K562 (cell line): Measurements from ENCODE around the gene C5orf24. TPM values are rescaled to one million over a fixed set of nuclear protein-coding genes. Genes with fewer than 3 reads are reported as not detected.
A peak's percentile ranks its signal among the peaks of the same experiment; 100 is the strongest.

ENCODE experiments used
- CBX1 ChIP-seq: sonication (generic); IDR thresholded peaks from 2 replicates; pipeline ENCODE4 v1.6.1; 2016; ENCODE audit warnings: antibody characterized with exemption, low read depth, mild to moderate bottlenecking
- CREM ChIP-seq: IDR thresholded peaks from 2 replicates; pipeline ENCODE4 v1.6.1; 2014; ENCODE audit warnings: antibody characterized with exemption, low read depth
- E4F1 ChIP-seq: fragments of 250-450 bp; sonication (Bioruptor Pico); IDR thresholded peaks from 2 replicates; pipeline ENCODE4 v1.5.0; 2021; ENCODE audit warnings: mild to moderate bottlenecking, borderline replicate concordance
- HNRNPUL1 ChIP-seq: fragments of 200-400 bp; formaldehyde crosslinking; IDR thresholded peaks from 2 replicates; pipeline ENCODE4 v1.6.1; 2017; ENCODE audit warnings: low read length
- KHSRP ChIP-seq: fragments of 450-650 bp; IDR thresholded peaks from 2 replicates; pipeline ENCODE4 v1.6.1; 2017
- NUFIP1 ChIP-seq: fragments of 450-650 bp; IDR thresholded peaks from 2 replicates; pipeline ENCODE4 v1.6.1; 2018; ENCODE audit not compliant: partially characterized antibody
- RNF2 ChIP-seq: sonication (generic); IDR thresholded peaks from 2 replicates; pipeline ENCODE4 v1.6.1; 2016
- ZNF696 ChIP-seq: fragments of 250-450 bp; sonication (Bioruptor Pico); conservative IDR thresholded peaks from 2 replicates; pipeline ENCODE4 v1.4.0; 2020; ENCODE audit warnings: mild to moderate bottlenecking, moderate library complexity
- polyA plus RNA-seq, 8 experiments: library from polyadenylated mRNA; depleted of rRNA in 4 of 8; stranded (reverse) in 5 of 8; unstranded in 3 of 8; fragments of >200 nt; fragmentation: Nextera tagmentation in 2 of 8; fragmentation: Illumina TruSeq in 1 of 8; extraction: Ambion mirVana in 2 of 8; extraction: Trizol in 1 of 8; gene quantifications; 2 replicates each; pipeline versions ENCODE4 v1.2.1 to v1.2.3, GENCODE V29; 2011 to 2014; ENCODE audit warnings: inconsistent platforms in 1 of 8, missing spikeins in 1 of 8
- total RNA-seq, 7 experiments: library from RNA; depleted of rRNA in 6 of 7; stranded (reverse); fragments of >200 nt in 6 of 7; fragmentation: Illumina TruSeq in 2 of 7; extraction: Trizol in 2 of 7; gene quantifications; 2 replicates each; pipeline versions ENCODE4 v1.2.1 to v1.2.3, GENCODE V29; 2011 to 2021; ENCODE audit warnings: low replicate concordance in 1 of 7
- TF ChIP-seq, protein P1 (sequence below), 2 experiments: fragments of 450-650 bp in 1 of 2; sonication (generic) in 1 of 2; formaldehyde crosslinking in 1 of 2; IDR thresholded peaks; 2 replicates each; pipeline versions ENCODE4 v1.7.1 to v1.9.0; 2016 to 2022; ENCODE audit warnings: inconsistent platforms in 1 of 2, mild to moderate bottlenecking in 1 of 2, missing genetic modification reagents in 1 of 2
- TF ChIP-seq, protein P2 (sequence below): fragments of 450-650 bp; IDR thresholded peaks from 2 replicates; pipeline ENCODE4 v1.6.1; 2017; ENCODE audit warnings: mild to moderate bottlenecking, moderate library complexity

The C5orf24 gene
- total and polyA plus RNA-seq, 9 of the 15 experiments (the other 6 are each of a cell fraction or from before 2014, with no cell fraction given), result 8.9 to 38.6 (median 28.4) TPM

DNA sequence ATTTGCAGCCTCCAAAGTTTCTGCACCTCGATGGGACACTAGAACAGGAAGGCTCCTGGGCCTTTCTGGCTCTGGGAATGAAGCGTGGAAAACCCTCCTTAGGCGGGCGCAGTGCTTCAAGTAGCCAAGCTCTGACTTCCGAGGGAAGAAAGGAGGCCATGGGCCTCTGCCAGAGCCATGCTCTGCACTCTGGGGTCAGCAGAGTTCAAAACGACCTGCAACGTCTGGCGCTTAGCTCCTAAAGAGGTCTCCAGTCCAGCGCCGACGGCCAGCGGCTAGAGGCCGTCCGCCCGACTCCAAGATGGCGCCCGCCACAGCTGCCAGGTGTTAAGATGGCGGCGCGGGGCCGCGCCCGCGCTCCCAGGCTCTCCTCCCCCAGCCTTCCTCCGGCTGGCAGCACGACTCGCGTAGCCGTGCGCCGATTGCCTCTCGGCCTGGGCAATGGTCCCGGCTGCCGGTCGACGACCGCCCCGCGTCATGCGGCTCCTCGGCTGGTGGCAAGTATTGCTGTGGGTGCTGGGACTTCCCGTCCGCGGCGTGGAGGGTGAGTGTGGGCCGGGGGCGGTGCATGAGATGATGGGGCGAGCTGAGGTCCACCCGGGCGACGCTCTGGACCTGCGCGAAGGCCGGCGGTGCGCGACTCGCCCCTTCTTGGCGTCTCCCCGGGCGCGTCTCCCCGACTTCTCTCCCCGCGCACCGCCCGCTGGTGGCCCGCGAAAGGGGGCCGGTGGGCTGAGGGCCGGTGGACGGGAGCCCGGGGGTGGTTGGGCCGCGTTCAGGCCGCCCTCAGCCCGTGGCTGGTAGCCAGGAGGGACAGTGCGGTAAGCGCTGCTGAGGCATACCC lies 28.4 kb downstream of the C5orf24 start, which contains the start of gene TXNDC15 (continued):
- TF ChIP-seq, protein P1, sequence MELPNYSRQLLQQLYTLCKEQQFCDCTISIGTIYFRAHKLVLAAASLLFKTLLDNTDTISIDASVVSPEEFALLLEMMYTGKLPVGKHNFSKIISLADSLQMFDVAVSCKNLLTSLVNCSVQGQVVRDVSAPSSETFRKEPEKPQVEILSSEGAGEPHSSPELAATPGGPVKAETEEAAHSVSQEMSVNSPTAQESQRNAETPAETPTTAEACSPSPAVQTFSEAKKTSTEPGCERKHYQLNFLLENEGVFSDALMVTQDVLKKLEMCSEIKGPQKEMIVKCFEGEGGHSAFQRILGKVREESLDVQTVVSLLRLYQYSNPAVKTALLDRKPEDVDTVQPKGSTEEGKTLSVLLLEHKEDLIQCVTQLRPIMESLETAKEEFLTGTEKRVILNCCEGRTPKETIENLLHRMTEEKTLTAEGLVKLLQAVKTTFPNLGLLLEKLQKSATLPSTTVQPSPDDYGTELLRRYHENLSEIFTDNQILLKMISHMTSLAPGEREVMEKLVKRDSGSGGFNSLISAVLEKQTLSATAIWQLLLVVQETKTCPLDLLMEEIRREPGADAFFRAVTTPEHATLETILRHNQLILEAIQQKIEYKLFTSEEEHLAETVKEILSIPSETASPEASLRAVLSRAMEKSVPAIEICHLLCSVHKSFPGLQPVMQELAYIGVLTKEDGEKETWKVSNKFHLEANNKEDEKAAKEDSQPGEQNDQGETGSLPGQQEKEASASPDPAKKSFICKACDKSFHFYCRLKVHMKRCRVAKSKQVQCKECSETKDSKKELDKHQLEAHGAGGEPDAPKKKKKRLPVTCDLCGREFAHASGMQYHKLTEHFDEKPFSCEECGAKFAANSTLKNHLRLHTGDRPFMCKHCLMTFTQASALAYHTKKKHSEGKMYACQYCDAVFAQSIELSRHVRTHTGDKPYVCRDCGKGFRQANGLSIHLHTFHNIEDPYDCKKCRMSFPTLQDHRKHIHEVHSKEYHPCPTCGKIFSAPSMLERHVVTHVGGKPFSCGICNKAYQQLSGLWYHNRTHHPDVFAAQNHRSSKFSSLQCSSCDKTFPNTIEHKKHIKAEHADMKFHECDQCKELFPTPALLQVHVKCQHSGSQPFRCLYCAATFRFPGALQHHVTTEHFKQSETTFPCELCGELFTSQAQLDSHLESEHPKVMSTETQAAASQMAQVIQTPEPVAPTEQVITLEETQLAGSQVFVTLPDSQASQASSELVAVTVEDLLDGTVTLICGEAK (IDR thresholded peaks at IDR 0.05), result 0 out of 2 replicates have a peak, but pooled peaks have one; percentile 14
- TF ChIP-seq, protein P1 (CRISPR knock-in tag; IDR thresholded peaks at IDR 0.05), result no peak
- no peak for TF ChIP-seq HNRNPUL1
- TF ChIP-seq CREM, result no peak
- no peak for TF ChIP-seq KHSRP
- TF ChIP-seq RNF2, result 0 out of 2 replicates have a peak, but pooled peaks have one; percentile 39
- TF ChIP-seq E4F1 (CRISPR knock-in tag), result no peak; the same call in 1 of the 2 replicates
- peak; percentile 17 for TF ChIP-seq NUFIP1
- TF ChIP-seq, protein P2, sequence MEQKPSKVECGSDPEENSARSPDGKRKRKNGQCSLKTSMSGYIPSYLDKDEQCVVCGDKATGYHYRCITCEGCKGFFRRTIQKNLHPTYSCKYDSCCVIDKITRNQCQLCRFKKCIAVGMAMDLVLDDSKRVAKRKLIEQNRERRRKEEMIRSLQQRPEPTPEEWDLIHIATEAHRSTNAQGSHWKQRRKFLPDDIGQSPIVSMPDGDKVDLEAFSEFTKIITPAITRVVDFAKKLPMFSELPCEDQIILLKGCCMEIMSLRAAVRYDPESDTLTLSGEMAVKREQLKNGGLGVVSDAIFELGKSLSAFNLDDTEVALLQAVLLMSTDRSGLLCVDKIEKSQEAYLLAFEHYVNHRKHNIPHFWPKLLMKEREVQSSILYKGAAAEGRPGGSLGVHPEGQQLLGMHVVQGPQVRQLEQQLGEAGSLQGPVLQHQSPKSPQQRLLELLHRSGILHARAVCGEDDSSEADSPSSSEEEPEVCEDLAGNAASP, result no peak
- TF ChIP-seq CBX1, result peak; percentile 80; the same call in 1 of the 2 replicates
- no peak for TF ChIP-seq ZNF696 (CRISPR knock-in tag)
